Ovary (tissue), 3 donors: ENCODE data around the gene PSMC3.

Experiments used
- POLR2A ChIP-seq: fragments of 450-650 bp; IDR thresholded peaks from one replicate; pipeline ENCODE4 v1.6.1; 2017; ENCODE audit warnings: antibody characterized with exemption, mild to moderate bottlenecking, moderate library complexity
- TF ChIP-seq, protein P1 (sequence below), 3 donors: fragments of 450-650 bp in 2 of 3; fragments of 200-600 bp in 1 of 3; IDR thresholded peaks; one replicate each; pipeline versions ENCODE4 v1.5.1 to v1.8.0; 2016 to 2022; ENCODE audit warnings: antibody characterized with exemption in 3 of 3, mild to moderate bottlenecking in 1 of 3
- donor health status: DM: no; HTN: no; CAD: no.

DNA sequence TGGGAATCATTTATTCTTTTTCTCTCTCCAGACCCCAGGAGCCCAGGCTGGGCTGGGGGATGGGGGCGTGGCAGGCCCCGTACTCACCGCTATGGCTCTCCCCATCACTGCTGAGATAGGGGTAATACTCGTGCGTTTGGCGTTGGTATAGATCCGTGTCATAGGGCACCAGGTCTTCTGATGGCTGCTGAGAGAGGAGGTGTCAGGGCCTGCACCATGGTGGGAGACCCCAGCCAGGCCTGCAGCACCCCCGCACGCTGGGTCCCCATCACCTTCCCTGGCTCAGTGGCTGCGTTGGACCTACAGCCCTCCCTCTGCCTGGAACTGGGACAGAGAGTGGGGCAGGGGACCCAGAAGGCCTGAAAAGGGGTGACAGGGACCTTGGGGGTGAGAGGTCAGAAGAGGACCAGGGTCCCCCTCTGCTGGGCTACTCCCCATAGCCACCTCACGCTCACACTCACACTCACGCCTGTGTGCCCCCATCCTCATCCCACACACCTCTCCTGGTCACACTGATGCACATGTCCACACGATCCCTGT is 50.6 kb downstream of the PSMC3 start:
- TF ChIP-seq, protein P1, sequence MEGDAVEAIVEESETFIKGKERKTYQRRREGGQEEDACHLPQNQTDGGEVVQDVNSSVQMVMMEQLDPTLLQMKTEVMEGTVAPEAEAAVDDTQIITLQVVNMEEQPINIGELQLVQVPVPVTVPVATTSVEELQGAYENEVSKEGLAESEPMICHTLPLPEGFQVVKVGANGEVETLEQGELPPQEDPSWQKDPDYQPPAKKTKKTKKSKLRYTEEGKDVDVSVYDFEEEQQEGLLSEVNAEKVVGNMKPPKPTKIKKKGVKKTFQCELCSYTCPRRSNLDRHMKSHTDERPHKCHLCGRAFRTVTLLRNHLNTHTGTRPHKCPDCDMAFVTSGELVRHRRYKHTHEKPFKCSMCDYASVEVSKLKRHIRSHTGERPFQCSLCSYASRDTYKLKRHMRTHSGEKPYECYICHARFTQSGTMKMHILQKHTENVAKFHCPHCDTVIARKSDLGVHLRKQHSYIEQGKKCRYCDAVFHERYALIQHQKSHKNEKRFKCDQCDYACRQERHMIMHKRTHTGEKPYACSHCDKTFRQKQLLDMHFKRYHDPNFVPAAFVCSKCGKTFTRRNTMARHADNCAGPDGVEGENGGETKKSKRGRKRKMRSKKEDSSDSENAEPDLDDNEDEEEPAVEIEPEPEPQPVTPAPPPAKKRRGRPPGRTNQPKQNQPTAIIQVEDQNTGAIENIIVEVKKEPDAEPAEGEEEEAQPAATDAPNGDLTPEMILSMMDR (IDR thresholded peaks at IDR 0.05), result no peak
- no peak for TF ChIP-seq POLR2A
